NT2/D1 (cell line): ENCODE data around the gene ACOT11.

Experiments
- SUZ12 ChIP-seq: IDR thresholded peaks from 2 replicates; pipeline ENCODE4 v1.6.1; 2011; ENCODE audit not compliant: insufficient read length, insufficient read depth; ENCODE audit errors: extremely low read depth
- YY1 ChIP-seq: IDR thresholded peaks from 2 replicates; pipeline ENCODE4 v1.6.1; 2011; ENCODE audit not compliant: insufficient read length, insufficient read depth
- ZNF274 ChIP-seq: IDR thresholded peaks from 2 replicates; pipeline ENCODE4 v1.6.1; 2011; ENCODE audit warnings: mild to moderate bottlenecking, low read depth, low read length

- TF ChIP-seq YY1 (no peak), ZNF274 (no peak), SUZ12 (no peak)
These were observed 45.7 kb upstream of the ACOT11 start for GRCh38 chr1:54502342-54502741.
